ENCODE data around the gene CHGA.

GRCh38 chr14:92917041-92917940 lies 5.7 kb upstream of the CHGA start:
- TF ChIP-seq POLR2AphosphoS5 (IDR thresholded peaks at IDR 0.05; ENCODE audit: low read depth, low read length) (no peak), CTCF (IDR thresholded peaks at IDR 0.05) (no peak), SIN3A (IDR thresholded peaks at IDR 0.05; ENCODE audit: borderline replicate concordance, insufficient read depth, low read depth, low read length) (no peak), REST (IDR thresholded peaks at IDR 0.05; ENCODE audit: insufficient read depth in 1 of 2, low read depth in 2 of 2, low read length in 1 of 2) (no peak), TCF7L2 (IDR thresholded peaks at IDR 0.05; ENCODE audit: low read depth, low read length) (no peak)

Measured in Panc1 (cell line).